Iris pigment epithelial cell (primary cell): ENCODE data around the gene PSPN.
"Not testable (repeated sequence)": the region's sequence is repeated elsewhere in the genome, so short reads cannot be mapped to it uniquely, and the experiment has no call there.

Experiments
- DNase-seq: peaks from one replicate; pipeline ENCODE4 v3.0.0-alpha.2; 2011; ENCODE audit warnings: low read depth

The PSPN gene

GRCh38 chr19:6373096-6373812 is 2.5 kb downstream of the PSPN start:
- DNase-seq, result peak; percentile 98

GRCh38 chr19:6372594-6373095 is 3.1 kb downstream of the PSPN start, which contains the start of gene ALKBH7:
Gene ALKBH7, plus strand, starts transcription at chr19:6372794. Its CDS starts 27 bp downstream, at chr19:6372821.
- peak; percentile 100 for DNase-seq

DNA sequence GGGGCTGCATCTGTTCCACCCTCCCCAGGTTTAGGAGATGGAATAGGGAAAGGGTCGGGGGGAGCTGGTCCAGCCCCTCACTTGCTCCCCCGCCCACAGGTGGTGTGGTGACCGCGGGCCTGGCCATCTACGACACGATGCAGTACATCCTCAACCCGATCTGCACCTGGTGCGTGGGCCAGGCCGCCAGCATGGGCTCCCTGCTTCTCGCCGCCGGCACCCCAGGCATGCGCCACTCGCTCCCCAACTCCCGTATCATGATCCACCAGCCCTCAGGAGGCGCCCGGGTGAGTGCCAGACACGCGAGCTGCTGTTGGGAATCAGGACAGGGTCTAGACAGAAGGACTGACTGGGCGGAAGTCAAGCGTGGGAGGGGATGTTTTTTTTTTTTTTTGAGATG is 11.4 kb downstream of the PSPN start:
- no peak for DNase-seq

- DNase-seq, result no peak
These were observed 13.4 kb downstream of the PSPN start for GRCh38 chr19:6362351-6362801.

DNA sequence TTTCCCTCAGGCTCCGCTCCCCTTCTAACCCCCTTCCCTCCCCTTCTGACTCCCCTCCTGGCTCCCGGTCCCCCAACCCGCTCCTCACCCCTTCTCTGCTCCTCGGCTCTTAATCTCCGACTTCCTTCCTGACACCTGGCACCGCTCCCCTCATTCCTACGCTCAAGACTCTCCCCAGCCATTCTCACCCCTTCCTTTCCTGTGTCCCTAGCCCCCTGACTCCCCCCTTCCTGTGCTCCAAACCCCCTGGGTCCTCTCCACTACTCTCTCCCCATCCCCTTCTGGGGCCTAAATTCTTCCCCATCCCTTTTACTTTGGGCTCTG is 13.7 kb downstream of the PSPN start:
- no peak for DNase-seq

- not testable (repeated sequence) for DNase-seq
These were observed 14.9 kb downstream of the PSPN start for GRCh38 chr19:6360857-6361216.

DNA sequence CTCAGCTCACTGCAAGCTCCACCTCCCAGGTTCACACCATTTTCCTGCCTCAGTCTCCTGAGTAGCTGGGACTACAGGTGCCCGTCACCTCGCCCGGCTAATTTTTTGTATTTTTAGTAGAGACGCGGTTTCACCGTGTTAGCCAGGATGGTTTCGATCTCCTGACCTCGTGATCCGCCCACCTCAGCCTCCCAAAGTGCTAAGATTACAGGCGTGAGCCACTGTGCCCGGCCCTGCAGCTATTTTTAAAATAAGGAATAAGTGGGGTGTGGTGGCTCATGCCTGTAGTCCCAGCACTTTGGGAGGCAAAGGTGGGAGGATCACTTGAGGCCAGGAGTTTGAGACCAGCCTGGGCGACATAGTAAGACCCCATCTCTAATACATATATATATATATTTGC is 15.3 kb downstream of the PSPN start:
- not testable (repeated sequence) for DNase-seq

GRCh38 chr19:6359568-6360341 is 16.0 kb downstream of the PSPN start:
- no peak for DNase-seq

- no peak for DNase-seq
These were observed 17.7 kb downstream of the PSPN start for GRCh38 chr19:6358003-6358402.

- no peak for DNase-seq
These were observed 18.6 kb downstream of the PSPN start for GRCh38 chr19:6357174-6357573.

DNA sequence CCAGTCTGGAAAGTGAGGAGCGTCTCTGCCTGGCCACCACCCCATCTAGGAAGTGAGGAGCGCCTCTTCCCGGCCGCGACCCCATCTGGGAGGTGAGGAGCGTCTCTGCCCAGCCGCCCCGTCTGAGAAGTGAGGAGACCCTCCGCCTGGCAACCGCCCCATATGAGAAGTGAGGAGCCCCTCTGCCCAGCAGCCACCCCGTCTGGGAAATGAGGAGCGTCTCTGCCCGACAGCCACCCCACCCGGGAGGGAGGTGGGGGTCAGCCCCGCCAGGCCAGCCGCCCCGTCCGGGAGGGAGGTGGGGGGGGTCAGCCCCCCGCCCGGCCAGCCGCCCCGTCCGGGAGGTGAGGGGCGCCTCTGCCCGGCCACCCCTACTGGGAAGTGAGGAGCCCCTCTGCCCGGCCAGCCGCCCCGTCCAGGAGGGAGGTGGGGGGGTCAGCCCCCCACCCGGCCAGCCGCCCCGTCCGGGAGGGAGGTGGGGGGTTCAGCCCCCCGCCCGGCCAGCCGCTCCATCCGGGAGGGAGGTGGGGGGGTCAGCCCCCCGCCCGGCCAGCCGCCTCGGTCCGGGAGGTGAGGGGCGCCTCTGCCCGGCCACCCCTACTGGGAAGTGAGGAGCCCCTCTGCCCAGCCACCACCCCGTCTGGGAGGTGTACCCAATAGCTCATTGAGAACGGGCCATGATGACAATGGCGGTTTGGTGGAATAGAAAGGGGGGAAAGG is 20.3 kb downstream of the PSPN start:
- DNase-seq, result not testable (repeated sequence)

DNA sequence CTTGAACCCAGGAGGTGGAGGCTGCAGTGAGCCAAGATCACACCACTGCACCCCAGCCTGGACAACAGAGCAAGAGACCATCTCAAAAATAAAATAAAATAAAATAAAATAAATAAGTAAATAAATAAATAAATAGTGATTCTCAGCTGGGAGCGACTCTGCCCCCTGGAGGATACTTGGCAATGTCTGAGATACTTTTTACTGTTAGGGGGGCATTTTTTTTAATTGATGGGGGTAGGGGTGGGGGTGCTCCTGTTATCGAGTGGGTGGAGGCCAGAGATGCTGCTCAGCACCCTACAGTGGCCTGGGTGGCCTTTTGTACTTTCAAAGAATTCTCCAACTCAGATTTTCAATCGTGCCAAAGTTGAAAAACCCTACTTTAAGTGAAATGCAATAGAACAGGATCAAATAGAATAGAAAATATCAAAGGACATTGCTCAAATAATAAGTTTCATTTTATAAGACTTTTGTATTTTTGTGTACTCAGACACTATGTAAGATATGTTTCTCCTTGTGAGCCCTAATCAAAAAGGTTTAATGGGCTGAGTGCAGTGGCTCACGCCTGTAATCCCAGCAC is 21.5 kb downstream of the PSPN start:
- DNase-seq, result no peak

GRCh38 chr19:6352381-6353165 is 23.2 kb downstream of the PSPN start:
- DNase-seq, result no peak

DNA sequence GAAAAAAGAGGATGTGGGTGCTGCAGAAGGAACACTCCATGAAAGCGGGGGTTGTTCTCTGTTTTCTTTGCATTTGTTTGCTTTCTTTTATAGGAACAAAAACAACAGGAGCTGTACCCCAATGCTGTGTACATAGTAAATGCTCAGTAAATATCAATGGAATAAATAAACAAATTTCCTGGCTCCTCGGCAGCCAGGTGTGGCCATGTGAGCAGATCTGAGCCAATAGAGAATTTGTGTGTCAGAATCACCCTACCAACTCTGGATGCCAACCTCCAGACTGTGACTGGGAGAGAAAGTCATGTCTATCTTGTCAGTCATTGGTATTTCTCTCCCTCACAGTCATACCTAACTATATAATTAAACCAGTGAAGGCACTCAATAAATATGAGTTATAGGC is 25.0 kb downstream of the PSPN start:
- no peak for DNase-seq

GRCh38 chr19:6349271-6349670 is 26.5 kb downstream of the PSPN start:
- not testable (repeated sequence) for DNase-seq

GRCh38 chr19:6343462-6343861 is 32.3 kb downstream of the PSPN start:
- no peak for DNase-seq

DNA sequence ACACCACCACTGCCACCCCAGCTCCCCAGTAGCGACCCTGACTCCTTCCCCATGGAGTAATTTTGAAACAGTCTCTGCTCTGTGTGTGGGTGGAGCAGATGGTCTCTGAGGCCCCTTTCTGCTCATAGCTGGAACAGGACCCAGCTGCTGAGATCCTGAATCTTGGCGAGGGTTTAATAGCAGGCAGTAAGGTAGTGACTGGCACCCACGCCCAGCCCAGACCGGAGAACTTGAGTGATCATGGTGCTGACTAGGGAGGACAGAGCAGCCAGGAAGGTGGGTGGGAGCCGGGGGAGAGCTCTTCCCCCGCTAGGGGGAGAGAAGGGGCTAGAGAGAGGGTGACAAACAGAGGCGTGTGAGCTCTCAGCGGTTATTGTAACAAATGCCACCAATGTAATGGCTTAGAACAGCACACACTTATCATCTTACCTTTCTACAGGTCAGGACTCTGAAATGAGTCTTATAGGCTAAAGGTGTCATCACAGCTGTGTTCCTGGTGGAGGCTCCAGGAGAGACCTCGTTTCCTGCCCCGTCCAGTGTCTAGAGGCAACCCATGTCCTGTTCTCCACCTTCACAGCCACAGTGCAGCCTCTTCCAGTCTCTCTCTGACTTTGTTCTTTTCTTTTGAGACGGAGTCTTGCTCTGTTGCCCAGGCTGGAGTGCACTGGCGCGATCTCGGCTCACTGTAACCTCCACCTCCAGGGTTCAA is 35.1 kb downstream of the PSPN start:
- DNase-seq, result no peak

DNA sequence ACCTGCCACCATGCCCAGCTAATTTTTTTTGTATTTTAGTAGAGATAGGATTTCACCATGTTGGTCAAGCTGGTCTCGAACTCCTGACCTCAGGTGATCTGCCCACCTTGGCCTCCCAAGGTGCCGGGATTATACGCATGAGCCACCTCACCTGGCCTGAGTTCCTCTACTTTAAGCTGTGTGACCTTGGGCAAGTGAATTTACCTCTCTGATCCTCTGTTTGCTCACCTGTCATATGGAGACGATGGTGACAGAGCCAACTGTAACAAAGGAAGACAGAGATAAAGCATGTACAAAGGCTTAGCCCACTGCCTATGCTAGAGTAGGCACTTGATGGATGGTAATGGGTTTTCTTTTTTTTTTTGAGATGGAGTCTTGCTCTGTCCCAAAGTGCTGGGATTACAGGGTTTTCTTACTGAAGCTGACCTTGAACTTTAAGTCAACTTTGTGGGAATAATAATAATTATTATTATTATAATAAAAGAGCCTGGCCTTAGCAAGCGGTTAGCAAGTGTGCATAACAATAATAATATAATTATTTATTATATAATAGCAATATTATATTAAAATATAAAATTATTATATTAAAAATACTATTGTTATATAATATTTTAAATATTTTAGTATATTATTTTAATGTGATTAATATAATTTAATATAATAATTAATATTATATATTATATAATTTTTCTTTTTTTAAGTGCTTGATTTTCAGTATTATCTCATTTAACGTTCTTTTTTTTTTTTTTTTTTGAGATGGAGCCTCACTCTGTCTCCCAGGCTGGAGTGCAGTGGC is 41.0 kb downstream of the PSPN start:
- DNase-seq, result no peak

- no peak for DNase-seq
These were observed 42.3 kb downstream of the PSPN start, which contains the start of gene ACER1 for GRCh38 chr19:6333439-6333838. Gene ACER1, minus strand, starts transcription at chr19:6333612. Its CDS starts 61 bp downstream, at chr19:6333551.

DNA sequence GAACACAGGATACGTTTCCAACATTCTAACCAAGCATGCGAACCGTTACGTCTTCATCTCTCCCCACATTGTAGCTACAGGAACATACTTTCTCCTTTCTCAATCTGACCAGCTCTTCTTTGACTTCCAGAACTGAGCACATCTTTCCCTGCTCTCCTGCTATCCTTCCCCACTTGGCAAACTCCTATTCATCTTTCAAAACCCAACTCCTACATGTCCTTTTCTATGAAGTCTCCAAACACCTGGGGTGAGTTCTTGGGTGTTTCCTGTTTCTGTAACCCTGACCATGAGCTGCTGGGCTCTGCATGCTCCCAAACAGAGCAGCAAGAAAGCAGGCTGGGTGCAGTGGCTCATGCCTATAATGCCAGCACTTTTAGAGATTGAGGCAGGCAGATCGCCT is 48.9 kb downstream of the PSPN start:
- no peak for DNase-seq
